ENCODE data around the gene PIWIL1.

GRCh38 chr12:130301559-130301958 lies 36.1 kb upstream of the PIWIL1 start:
- TF ChIP-seq POLR2A (IDR thresholded peaks at IDR 0.05): no peak
- no peak for TF ChIP-seq CTCF (IDR thresholded peaks at IDR 0.05)

Data from heart left ventricle (tissue), 13 donors.